Adrenal gland (tissue), 5 donors: ENCODE data around the gene IDH1.

Experiments
- CTCF ChIP-seq, 6 experiments: fragments of 450-650 bp in 4 of 6; fragments of 200-600 bp in 2 of 6; sonication (generic) in 1 of 6; IDR thresholded peaks; 1 replicate in 5 of 6; 2 replicates in 1 of 6; pipeline versions ENCODE4 v1.5.1 to v1.8.0; 2016 to 2021; ENCODE audit warnings: antibody characterized with exemption in 6 of 6, mild to moderate bottlenecking in 2 of 6, moderate library complexity in 1 of 6
- POLR2A ChIP-seq, 2 donors: fragments of 450-650 bp; IDR thresholded peaks; one replicate each; pipeline ENCODE4 v1.6.1; 2017; ENCODE audit warnings: antibody characterized with exemption in 2 of 2, mild to moderate bottlenecking in 2 of 2, moderate library complexity in 1 of 2
- donor health status: DM: no; HTN: no; CAD: no.

- TF ChIP-seq CTCF (IDR thresholded peaks at IDR 0.05) (no peak), POLR2A (IDR thresholded peaks at IDR 0.05) (no peak)
Observed at GRCh38 chr2:208186893-208187292, 68.0 kb downstream of the IDH1 start.
